Right lobe of liver (tissue), 6 donors: ENCODE results near the gene EXOC4. TPM values are rescaled to one million over a fixed set of nuclear protein-coding genes. Genes with fewer than 3 reads are reported as not detected.

Source experiments
- ATAC-seq, 4 donors: fragments of 200-7000 bp; cut with Tn5 transposase; one replicate each; pipeline ENCODE4 v1.9.1; 2020; ENCODE audit warnings: mild to moderate bottlenecking in 4 of 4, moderate library complexity in 4 of 4
- DNase-seq, 3 donors: peaks; one replicate each; pipeline ENCODE4 v3.0.0-alpha.2; 2020
- H3K27ac ChIP-seq, 3 donors: fragments of 200-600 bp; one replicate each; pipeline ENCODE4 v1.8.0; 2022
- H3K27me3 ChIP-seq, 2 donors: fragments of 200-600 bp; one replicate each; pipeline ENCODE4 v1.8.0; 2022
- H3K36me3 ChIP-seq, 4 donors: fragments of 200-600 bp; sonication (generic) in 1 of 4; one replicate each; pipeline versions ENCODE4 v1.5.1 to v1.8.0; 2017 to 2022; ENCODE audit warnings: control low read depth in 1 of 4
- H3K4me1 ChIP-seq, 4 donors: fragments of 200-600 bp; sonication (generic) in 1 of 4; one replicate each; pipeline versions ENCODE4 v1.5.1 to v1.8.0; 2017 to 2022; ENCODE audit warnings: control low read depth in 1 of 4
- H3K4me3 ChIP-seq, 3 donors: fragments of 200-600 bp; one replicate each; pipeline ENCODE4 v1.8.0; 2022
- H3K9me3 ChIP-seq, 4 donors: fragments of 200-600 bp; sonication (generic) in 1 of 4; one replicate each; pipeline versions ENCODE4 v1.5.1 to v1.8.0; 2017 to 2022; ENCODE audit warnings: control low read depth in 1 of 4
- CTCF ChIP-seq, 4 donors: fragments of 200-600 bp in 3 of 4; fragments of 450-650 bp in 1 of 4; IDR thresholded peaks; one replicate each; pipeline versions ENCODE4 v1.5.1 to v1.8.0; 2016 to 2022; ENCODE audit warnings: antibody characterized with exemption in 4 of 4, mild to moderate bottlenecking in 2 of 4
- POLR2A ChIP-seq: fragments of 450-650 bp; IDR thresholded peaks from one replicate; pipeline ENCODE4 v1.6.1; 2017; ENCODE audit warnings: antibody characterized with exemption, mild to moderate bottlenecking
- WGBS: methylation state at CpG from one replicate; pipeline ENCODE4 v1.1.6; 2018; ENCODE audit warnings: low coverage, low lambda C conversion rate; ENCODE audit not compliant: insufficient coverage; ENCODE audit errors: missing lambda C conversion rate; 5-methylcytosine and 5-hydroxymethylcytosine counted together
- intact Hi-C, 2 donors: fragments of 100-400 bp; cut with DNase I; formaldehyde crosslinking; loops; one replicate each; pipeline versions ENCODE4 v1.11.2 to v1.14.1; 2022
- total RNA-seq, 6 experiments: library from RNA; depleted of rRNA in 2 of 6; stranded (reverse); fragments of >200 nt in 2 of 6; fragmentation: NEBNext Ultra II Directional in 3 of 6; extraction: Animal tissue kit (Norgen Biotek cat#: 25700) in 3 of 6; gene quantifications; one replicate each; pipeline versions ENCODE4 v1.1.0 to v1.2.4, GENCODE V29; 2016 to 2023
- donor health status: DM: no; HTN: yes; CAD: no.
- donor health status: DM: no; HTN: no; CAD: no.
- donor health status: DM: no; HTN: no; CAD: no.
- donor health status: DM: no; HTN: yes; CAD: no.
- donor health status: DM: no; HTN: yes; CAD: no.

The EXOC4 gene
- total RNA-seq, 6 experiments from 2014 or later: 23.7 to 33.5 (median 30.0) TPM

GRCh38 chr7:133649593-133649992, 396.7 kb downstream of the EXOC4 start:
- H3K4me3 ChIP-seq: no peak overlapping the region
- TF ChIP-seq CTCF (IDR thresholded peaks at IDR 0.05) (no peak), POLR2A (no peak)
- DNase-seq (no peak), ATAC-seq (no peak)
- WGBS: 80% methylated on average over 1 of the region's 1 CpG
- intact Hi-C loops: no loop called here
- no peak overlapping the region for H3K27ac ChIP-seq
- no peaks in the 10 kb centered on the region for H3K36me3 ChIP-seq
- H3K4me1 ChIP-seq: no peaks in the 10 kb centered on the region
- no peaks in the 10 kb centered on the region for H3K9me3 ChIP-seq
- no peaks in the 10 kb centered on the region for H3K27me3 ChIP-seq

GRCh38 chr7:133650069-133650468, 397.2 kb downstream of the EXOC4 start:
- no peak for DNase-seq
- Histone ChIP-seq H3K27ac (no peak overlapping the region), H3K4me1 (no peaks in the 10 kb centered on the region), H3K4me3 (no peak overlapping the region), H3K9me3 (no peaks in the 10 kb centered on the region), H3K27me3 (no peaks in the 10 kb centered on the region), H3K36me3 (no peaks in the 10 kb centered on the region)
- 59% methylated on average over 3 of the region's 3 CpGs for WGBS
- no peak for ATAC-seq
- intact Hi-C loops: no loop called here
- TF ChIP-seq POLR2A: no peak
- TF ChIP-seq CTCF (IDR thresholded peaks at IDR 0.05): no peak

GRCh38 chr7:133650487-133651300, 397.8 kb downstream of the EXOC4 start:
- Histone ChIP-seq H3K27ac (no peak overlapping the region), H3K27me3 (no peaks in the 10 kb centered on the region), H3K36me3 (no peaks in the 10 kb centered on the region), H3K4me1 (no peaks in the 10 kb centered on the region), H3K4me3 (no peak overlapping the region), H3K9me3 (no peaks in the 10 kb centered on the region)
- no peak for TF ChIP-seq POLR2A
- TF ChIP-seq CTCF (IDR thresholded peaks at IDR 0.05): no peak
- DNase-seq (no peak), ATAC-seq (peak in 1 of 4 donors; percentile 34)
- WGBS: 74% methylated on average over 5 of the region's 5 CpGs
- intact Hi-C loops: no loop called here

- H3K9me3 ChIP-seq: no peaks in the 10 kb centered on the region
- no peaks in the 10 kb centered on the region for H3K4me1 ChIP-seq
- H3K36me3 ChIP-seq: no peaks in the 10 kb centered on the region
- DNase-seq (no peak), ATAC-seq (peak in 2 of 4 donors; percentile 18 to 62)
- TF ChIP-seq CTCF (IDR thresholded peaks at IDR 0.05) (no peak), POLR2A (no peak)
- intact Hi-C loops: no loop called here
- no peak overlapping the region for H3K27ac ChIP-seq
- no peak overlapping the region for H3K4me3 ChIP-seq
- 92% methylated on average over 3 of the region's 3 CpGs for WGBS
- H3K27me3 ChIP-seq: no peaks in the 10 kb centered on the region
Observed at GRCh38 chr7:133652547-133652946, 399.7 kb downstream of the EXOC4 start.
